ENCODE data around the gene PTMA.

GRCh38 chr2:231665245-231666170, 42.8 kb upstream of the PTMA start:
- no peak for TF ChIP-seq FOXK1 (CRISPR knock-in tag; IDR thresholded peaks at IDR 0.05)
- no peak for TF ChIP-seq KAT7 (CRISPR knock-in tag; IDR thresholded peaks at IDR 0.05; ENCODE audit: borderline replicate concordance)
- TF ChIP-seq CTCF (IDR thresholded peaks at IDR 0.05), result no peak
- TF ChIP-seq ETV6 (CRISPR knock-in tag; IDR thresholded peaks at IDR 0.05), result no peak
- TF ChIP-seq ATF2 (CRISPR knock-in tag; IDR thresholded peaks at IDR 0.05; ENCODE audit: borderline replicate concordance, low read depth), result no peak
- TF ChIP-seq ZNF232 (CRISPR knock-in tag; IDR thresholded peaks at IDR 0.05), result no peak
- no peak for TF ChIP-seq E2F4 (CRISPR knock-in tag; IDR thresholded peaks at IDR 0.05; ENCODE audit: borderline replicate concordance, low read depth)
- no peak for TF ChIP-seq PREB (CRISPR knock-in tag; IDR thresholded peaks at IDR 0.05; ENCODE audit: borderline replicate concordance)
- no peak for TF ChIP-seq FOXP4 (CRISPR knock-in tag; IDR thresholded peaks at IDR 0.05)
- no peak for TF ChIP-seq IRF1 (CRISPR knock-in tag; IDR thresholded peaks at IDR 0.05)

Data from WTC11 (cell line).